Activated gamma-delta T cell (primary cell): ENCODE results near the gene SLC50A1.

Experiments
- DNase-seq: peaks from one replicate; lab custom pipeline; 2025; lab: John Stamatoyannopoulos, UW
- total RNA-seq, 2 donors: gene quantifications; one replicate each; lab custom pipeline; 2026; lab: John Stamatoyannopoulos, UW

The SLC50A1 gene
- total RNA-seq: 22.3 to 24.1 reads per million in 2 donors

GRCh38 chr1:155135415-155136028, at the start of gene SLC50A1:
TSS of gene SLC50A1 (plus strand) at chr1:155135852. CDS start at chr1:155135912, 60 bp downstream.
- peak; percentile 93 for DNase-seq

GRCh38 chr1:155086128-155086741, 49.4 kb upstream of the SLC50A1 start:
- peak; percentile 62 for DNase-seq

- DNase-seq: no peak
These were observed 48.7 kb upstream of the SLC50A1 start for GRCh38 chr1:155086856-155087535.

GRCh38 chr1:155091071-155092051, 44.3 kb upstream of the SLC50A1 start:
- peak; percentile 50 for DNase-seq

- no peak for DNase-seq
These were observed 43.5 kb upstream of the SLC50A1 start for GRCh38 chr1:155092131-155092530.

GRCh38 chr1:155092641-155093040, 43.0 kb upstream of the SLC50A1 start:
- no peak for DNase-seq

GRCh38 chr1:155093911-155094621, 41.6 kb upstream of the SLC50A1 start:
- DNase-seq: no peak

- no peak for DNase-seq
These were observed 41.1 kb upstream of the SLC50A1 start for GRCh38 chr1:155094622-155094948.

- no peak for DNase-seq
These were observed 36.3 kb upstream of the SLC50A1 start for GRCh38 chr1:155099331-155099730.

- DNase-seq: no peak
These were observed 32.3 kb upstream of the SLC50A1 start for GRCh38 chr1:155103325-155103724.

- DNase-seq: no peak
These were observed 30.8 kb upstream of the SLC50A1 start for GRCh38 chr1:155104605-155105534.

GRCh38 chr1:155105604-155106011, 30.0 kb upstream of the SLC50A1 start:
- DNase-seq: no peak

- no peak for DNase-seq
These were observed 28.8 kb upstream of the SLC50A1 start for GRCh38 chr1:155106862-155107261.

GRCh38 chr1:155107309-155108264, 28.1 kb upstream of the SLC50A1 start:
- DNase-seq: no peak

- no peak for DNase-seq
These were observed 27.4 kb upstream of the SLC50A1 start for GRCh38 chr1:155108296-155108695.

- no peak for DNase-seq
These were observed 25.3 kb upstream of the SLC50A1 start for GRCh38 chr1:155110381-155110780.

GRCh38 chr1:155110826-155111225, 24.8 kb upstream of the SLC50A1 start:
- DNase-seq: no peak

- no peak for DNase-seq
These were observed 22.1 kb upstream of the SLC50A1 start for GRCh38 chr1:155113450-155113980.
